CD4-positive, alpha-beta T cell treated with Interleukin-21 for 1 hour (primary cell): ENCODE data around the gene MEOX2.

ENCODE experiments used
- DNase-seq: peaks from one replicate; pipeline ENCODE4 v3.0.0-alpha.2; 2020

The MEOX2 gene

DNA sequence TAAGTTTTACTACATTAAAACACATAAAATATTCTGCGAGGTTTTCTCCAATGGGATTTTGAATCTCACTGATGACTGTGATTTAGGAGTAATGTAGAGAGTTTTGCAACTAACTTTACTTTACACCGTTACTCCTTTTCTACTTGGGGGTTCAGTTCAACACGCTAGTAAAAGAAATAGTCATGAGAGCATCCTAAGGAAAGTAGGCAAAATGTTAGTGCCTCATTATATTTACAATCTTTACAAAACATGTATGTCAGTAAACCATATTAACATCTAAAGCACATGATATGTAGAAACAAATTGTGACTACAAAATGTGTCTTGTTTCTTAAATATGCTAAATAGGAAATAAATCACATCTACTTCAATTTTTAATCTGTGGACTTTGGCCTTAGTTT lies 6.0 kb downstream of the MEOX2 start:
- DNase-seq = no peak

DNA sequence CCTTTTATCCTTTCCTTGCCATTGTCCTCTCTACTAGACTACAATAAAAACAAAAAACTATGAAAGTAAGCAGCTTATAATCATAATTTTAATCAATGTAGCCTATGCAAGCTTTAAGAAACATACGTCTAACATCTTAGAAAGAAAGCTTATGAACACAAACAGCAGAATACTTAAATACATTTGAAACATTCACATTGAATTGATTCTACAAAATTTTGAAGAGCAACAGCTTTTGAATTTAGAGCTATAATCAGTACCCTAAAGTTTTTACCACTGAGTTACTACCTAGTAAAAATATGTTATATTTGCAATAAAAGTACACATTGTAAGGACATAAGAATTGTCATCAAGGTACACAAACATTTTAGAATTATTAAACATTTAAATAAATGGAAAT lies 7.2 kb downstream of the MEOX2 start:
- DNase-seq = no peak

DNA sequence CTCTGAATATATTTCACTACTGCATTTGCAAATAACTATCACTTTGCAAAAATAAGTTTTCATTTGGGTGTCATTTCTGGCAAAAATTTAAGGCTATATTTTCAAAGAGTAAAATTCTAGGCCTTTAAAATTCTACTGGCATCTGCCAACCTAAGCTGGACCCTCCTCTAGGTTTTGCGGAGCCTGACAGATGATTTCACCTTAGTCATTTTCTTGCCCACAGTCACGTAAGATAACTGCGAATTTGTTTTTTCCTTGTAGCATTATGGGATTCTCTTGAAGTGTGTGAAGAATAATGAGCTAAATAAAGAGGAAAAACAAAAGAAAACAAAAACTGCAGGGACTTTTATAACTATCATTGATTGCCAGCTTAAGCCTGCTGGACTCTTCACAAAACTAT lies 7.8 kb downstream of the MEOX2 start:
- DNase-seq = no peak

DNA sequence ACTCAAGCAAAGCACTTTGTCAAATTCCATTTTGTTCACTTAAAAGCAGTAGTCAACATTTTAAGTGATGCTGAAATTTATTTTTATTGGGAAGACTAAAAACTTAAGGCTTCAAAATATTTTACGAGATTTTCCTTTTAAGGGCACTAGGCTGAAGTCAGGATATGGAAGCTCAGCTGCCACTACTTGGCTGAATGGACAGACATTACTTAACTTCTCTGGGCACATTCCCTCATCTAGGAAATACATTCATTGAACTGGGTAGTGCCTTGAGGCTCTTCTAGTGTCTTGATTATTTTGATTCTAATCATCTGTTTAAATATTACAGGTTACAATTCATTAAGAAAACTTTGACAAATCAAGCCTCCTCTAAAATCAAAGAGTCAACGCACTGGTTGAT lies 11.1 kb downstream of the MEOX2 start:
- no peak for DNase-seq

DNA sequence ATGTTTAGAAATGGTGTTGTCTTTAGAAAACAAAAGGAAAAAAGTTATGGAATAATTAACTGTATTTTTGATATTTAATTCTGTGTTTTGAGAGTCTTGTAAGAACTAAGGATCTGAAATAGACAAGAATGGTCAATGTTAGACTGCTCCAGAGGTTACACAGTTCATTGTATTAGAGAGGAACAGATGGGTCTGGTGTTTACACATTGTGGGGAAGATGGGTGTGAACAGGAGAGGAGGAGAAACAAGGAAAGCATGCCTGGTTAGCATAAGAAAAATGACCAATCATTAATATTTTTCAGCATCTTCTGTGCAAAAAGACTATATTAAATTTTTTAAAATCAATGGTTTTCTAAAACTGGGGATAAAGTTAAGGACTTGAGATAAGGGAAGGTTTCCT lies 11.9 kb downstream of the MEOX2 start:
- no peak for DNase-seq

DNA sequence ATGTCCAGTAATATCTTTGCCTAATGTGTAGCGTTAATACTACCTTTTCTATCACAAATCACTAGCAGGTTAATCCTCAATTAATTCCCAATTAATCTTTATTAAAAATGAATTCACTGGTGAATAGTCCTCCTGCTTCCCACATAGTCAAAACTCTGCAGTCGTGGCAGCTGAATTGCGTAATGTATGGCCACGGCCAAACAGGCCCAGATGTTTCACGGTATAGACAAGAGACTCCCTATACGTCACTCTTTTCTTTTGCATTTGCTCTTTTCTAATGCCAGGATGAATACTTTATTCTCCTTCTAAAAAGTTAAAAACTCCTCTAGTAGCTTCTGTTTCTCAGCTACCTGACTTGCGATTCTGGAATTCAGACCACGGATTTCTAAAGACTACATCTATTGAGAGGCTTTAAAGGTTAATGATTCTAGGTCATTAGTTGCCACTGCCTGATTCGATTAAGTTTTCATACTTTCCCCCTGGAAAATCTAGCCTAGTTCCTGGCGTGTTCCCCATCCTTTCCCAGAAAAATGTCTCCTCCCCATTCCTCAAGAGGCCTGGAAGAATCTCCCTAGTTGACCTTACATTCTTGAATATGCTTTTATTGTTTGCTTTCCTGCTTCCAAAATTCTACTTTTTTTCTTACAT lies 16.9 kb downstream of the MEOX2 start:
- DNase-seq = no peak

DNA sequence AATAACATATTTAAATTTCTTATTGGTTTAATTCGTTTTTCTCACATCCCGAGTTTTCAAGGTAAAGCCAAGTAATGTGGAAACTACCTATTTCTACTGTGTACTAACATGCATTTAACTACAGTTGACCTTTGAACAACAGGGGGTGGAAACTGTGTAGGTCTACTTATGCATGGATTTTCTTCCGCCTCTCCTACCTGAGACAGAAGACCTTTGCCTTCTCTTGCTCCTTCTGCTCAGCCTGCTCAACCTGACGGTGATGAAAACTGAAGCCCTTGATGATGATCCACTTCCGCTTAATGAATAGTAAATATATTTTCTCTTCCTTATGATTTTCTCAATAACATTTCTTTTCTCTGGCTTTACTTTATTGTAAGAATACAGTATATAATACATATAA lies 18.5 kb downstream of the MEOX2 start:
- DNase-seq = no peak

DNA sequence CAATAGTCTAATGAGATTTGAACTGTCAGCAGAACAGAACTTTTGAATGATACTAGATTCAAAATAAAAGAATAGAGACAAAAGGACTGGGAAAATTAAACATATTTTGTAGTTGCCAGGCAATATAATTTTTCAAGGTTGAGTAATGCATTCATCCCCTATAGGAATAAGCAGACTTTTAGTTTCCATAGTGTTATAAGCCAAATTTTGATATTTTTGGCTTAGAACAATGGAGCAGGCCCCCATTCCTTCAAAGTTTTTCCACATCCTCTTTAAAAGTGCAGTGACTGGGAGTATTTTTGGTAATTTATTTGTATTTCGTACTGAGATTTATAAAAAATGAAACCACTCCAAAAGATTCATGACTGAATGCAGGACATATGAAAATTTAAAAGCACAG lies 24.0 kb downstream of the MEOX2 start:
- DNase-seq = no peak

DNA sequence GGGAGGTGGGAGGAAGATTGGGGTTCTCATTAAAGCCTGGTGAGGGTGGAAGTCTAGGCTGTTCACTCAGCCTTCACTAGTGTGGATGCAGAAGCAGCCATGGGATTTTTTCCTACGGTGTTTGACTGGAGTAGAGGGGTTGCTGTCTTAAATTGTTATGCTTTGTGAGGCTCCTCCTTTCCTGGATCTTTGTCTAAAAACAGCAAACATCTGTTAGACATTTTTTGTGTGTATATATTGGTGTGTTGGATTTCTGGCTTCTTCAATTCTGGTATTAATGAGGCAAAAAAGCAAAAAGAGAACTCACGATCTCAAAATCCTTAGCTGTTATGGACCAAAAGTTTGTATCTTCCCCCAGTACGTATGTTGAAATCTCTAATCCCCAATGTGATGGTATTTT lies 28.2 kb downstream of the MEOX2 start:
- DNase-seq = no peak

DNA sequence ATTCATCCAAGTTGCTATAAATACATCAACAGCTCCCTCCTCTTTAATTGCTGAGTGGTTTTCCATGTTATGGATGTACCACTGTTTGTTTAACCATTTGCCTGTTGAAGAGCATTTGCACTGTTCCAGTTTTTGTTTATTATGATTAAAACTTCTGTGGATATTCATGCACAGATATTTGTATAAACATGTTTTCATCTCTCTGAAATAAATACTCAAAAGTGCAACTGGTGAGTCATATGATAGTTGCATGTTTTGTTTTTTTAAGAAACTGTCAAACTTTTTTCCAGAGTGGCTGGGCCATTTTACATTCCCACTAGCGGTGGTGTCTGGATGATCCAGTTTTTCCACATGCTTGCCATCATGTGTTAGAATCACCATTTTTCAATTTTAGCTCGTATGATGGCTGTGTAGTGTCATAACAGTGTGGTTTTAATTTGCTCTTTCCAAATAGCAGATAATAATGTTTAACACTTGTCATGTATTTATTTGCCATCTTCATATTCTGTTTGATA lies 33.6 kb downstream of the MEOX2 start:
- no peak for DNase-seq

DNA sequence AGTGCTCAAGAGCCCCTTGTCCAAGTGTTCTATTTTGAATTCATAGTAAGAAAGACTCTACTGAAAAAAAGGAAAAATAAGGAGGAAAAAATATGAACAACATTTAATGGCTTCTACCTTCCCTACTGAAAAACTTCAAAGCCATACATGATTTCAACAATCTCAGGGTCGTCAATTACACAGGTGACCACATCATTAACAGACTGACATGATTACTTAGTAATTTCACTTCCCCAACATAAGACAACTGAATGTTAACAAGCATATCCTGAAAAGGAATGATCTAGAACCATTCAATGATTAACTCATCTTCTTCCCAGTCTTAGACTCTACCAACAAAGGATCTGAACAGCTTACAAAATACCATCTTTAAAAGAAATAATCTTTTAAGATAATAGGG lies 34.8 kb downstream of the MEOX2 start:
- no peak for DNase-seq

DNA sequence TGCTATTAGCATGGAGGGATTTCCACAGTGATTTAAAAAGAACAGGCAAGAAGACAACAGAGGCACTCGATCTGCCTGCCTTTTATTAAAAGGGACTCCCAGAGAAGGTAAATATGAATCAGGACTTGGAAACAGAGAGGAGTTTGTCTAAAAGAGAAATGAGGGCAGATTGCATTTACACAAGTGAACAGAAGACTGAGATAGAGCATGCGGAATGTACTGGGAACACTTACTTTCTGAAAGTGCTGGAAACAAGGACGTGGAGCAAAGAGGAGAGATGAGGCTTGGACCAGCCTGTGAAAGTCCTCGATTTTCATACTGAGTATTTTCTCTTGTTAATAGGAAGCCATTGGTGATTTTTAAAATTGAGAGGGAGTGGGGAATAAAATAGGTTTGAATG lies 35.7 kb downstream of the MEOX2 start:
- DNase-seq = no peak

DNA sequence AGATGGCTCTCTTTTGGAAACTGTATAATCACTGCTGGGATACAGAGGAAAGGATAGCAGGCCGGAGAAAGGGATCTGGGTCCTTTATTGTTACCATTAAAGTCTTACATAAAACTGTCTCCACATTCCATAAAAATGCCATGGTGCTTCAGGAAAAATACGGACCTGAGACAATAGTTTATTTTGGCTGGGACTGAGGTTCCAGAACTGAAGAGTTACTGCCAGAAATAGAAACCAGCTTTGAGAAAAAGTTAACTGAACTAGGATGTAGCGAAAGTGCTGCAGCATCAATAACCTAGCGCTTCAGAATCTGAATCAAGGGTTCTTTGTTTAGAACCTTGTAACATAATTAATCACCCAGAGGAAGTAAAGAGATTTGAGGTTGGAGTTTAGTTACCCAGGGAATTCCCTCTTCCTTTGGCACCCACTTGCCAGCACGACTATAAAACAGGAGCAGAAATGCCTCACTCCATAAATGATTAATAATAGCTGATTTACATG lies 38.0 kb downstream of the MEOX2 start:
- DNase-seq = no peak

DNA sequence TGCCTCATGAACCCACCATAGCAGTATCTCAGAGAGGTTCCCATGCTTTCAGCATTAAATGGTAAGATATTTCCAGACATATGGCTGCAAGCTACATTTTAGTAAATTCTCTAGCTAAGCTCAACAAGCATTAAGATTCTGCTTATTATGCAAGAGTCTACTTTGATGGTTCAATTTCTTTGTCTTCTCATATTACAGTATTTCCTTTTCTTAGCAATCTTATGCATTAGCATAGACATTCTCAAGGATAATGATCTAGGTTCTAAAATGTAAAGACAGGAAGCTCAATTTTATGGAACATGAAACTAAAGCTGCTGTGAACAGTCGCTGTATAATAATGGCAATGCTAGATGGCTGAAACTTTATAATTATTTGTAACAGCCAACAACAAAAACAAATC lies 39.2 kb downstream of the MEOX2 start:
- DNase-seq = no peak

DNA sequence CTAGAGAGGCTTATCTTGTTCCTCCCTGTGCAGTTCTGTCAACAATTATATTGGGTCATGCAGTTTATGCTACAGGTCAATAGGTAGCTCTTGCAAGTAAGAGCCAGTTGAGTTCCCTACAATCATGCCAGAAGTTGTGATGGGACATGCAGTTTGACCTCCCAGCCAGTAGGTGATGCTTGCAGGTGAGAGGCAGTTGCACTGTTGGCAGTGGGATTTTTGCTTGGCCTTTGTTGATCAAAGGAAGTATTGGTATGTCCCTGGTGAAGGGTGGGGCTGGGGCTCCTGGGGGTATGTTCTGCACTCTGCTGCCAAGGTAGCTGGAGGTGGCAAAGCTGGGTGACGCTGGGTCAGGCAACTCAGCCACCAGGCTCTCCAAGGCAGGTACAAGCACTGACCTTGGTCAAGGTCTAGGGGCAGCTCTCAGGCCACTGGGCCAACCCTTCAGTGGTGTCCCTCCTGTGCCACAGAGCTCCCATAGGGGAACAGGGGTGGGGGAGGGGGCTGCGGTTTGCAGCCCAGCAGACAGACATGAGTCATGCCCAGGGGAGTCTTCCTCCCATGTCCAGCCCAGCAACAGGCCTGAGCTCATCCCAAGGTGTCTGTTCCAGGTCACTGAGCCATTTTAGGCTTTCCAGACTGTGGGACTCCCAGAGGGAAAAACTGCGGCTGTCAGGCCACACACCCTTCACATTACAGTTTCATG lies 43.3 kb downstream of the MEOX2 start:
- no peak for DNase-seq

DNA sequence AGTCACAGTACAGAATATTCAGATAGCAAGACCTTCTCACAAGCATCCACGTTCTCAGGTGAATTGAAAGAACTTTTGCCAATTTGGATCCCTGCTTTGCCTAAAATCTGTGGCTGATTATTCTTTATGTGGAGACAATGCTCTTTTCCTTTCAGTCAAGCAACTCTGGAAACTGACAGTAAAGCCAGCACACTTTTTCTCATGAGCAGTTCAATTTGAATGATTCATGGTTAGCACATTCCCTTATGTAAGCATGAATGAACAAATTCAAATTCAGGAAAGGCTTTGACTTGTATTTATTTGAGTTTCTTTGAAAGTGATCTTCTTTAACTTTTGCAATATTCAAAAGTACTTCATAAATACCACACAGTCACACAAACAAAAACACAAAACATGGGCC lies 57.6 kb downstream of the MEOX2 start:
- no peak for DNase-seq

DNA sequence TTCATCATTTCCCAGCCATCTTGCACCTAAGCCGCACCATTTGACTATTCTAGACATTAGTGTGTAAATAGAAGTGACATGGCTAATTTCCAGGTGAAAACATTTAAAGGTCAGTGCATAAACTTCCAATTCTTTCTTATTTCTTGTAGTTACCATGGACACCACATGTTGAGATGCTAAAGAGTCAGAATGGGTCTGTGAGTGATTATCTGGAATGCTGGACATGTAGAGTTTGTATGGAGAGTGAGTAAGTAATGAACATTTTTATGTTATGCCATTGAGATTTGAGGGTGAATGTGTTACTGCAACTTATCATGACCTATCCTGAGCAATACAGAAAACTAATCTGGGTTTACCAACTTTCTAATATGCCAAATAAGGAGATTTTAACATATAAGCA lies 60.4 kb downstream of the MEOX2 start:
- DNase-seq = no peak

DNA sequence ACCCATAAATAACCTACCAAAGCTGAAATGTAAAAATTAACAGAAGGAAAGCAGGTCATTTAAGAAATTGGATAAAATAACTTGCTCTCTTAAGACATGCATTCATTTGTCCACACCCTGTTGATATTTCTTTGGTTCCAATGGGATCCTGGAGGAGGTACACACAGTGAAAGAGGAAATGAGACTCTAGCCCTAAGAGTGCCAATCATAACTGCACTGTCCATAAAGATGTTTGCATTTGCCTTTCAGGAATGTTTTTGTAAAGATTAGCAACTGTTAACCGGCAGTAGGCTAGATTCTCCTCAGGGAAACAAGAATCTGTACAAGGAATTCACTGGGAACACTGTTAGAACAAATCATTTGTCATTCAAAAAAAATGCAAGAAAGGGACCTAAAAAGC lies 61.0 kb downstream of the MEOX2 start:
- DNase-seq = no peak

DNA sequence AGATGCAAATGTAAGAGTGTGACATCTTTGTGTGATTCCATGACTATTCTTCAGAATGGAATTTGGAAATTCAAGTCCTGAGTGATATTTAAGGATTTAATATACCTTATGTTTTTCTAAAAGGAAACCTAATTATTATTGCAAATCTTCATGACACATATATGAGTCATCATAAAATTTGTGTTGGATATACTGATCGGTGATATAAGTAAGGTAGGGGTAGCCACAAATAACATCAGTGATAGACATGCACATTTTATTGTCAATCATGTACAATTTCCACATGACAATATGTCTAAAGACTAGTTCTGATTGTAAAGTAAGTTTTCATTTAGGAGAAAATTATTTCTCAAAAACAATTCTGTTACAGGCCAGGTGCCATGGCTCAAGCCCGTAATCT lies 65.0 kb downstream of the MEOX2 start:
- DNase-seq = no peak

DNA sequence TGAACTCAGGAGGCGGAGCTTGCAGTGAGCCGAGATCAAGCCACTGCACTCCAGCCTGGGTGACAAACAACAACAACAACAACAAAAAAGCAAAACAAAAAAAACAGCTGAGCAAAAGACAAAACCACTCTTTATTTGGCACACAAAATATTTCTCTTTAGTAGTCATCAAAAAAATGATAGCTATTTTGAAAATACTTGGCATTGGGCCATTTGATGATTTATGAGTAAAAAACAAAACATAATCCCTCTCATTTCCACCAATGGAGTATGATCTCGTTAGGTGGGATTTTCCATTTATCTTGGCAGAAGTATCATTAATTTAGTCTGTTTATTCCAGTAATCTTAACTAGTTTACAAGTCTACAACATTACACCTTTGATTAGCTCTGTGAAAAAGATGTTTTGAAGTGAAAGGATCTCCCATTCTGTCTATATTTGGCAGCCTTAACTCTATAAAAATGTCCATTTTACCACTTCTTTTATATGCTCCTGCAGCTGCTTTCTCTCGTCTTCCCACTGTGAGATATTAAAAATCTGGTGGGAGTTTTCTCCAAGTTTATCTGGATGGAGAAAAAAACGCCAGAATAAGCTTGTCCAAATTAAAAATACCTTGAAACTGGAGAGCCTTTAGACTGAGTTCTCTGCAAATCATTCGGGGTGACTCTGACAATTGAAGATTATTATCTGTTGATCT lies 65.8 kb downstream of the MEOX2 start:
- DNase-seq = no peak

DNA sequence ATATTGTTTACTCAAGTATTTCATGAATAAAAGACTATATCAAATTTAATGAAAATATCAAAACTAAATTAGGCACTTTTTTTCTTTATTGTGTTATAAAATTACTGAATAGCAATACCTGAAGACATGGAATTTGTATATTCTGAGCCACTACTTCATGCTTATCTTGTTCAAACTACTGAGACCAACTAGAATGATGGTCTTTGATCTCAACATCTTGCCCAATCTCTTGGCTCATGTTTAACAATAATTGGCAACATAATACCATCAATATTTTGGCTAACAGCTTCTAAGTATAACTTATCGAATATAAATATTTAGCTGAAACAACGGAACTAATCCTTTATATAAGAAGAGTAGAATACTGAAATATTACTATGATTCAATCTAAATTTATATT lies 68.2 kb downstream of the MEOX2 start:
- no peak for DNase-seq

DNA sequence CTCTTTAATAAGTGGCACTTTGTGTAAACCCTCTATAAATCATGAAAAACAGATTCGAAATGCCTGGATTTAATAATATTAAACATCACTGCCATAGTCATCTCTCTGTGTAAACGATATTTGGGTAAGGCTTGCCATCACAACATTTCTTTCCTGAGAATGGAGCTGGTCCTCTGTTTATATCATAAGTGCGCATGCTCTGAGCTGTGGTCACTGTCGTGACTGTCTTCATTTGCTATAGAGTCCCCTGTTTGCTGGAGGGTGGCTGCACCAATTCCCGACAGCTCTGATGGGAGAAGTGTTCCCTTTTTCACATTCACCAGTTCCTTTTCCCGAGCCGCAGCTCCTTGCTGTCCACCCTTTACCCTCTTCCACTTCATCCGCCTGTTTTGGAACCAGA lies 74.3 kb downstream of the MEOX2 start:
- DNase-seq = no peak

DNA sequence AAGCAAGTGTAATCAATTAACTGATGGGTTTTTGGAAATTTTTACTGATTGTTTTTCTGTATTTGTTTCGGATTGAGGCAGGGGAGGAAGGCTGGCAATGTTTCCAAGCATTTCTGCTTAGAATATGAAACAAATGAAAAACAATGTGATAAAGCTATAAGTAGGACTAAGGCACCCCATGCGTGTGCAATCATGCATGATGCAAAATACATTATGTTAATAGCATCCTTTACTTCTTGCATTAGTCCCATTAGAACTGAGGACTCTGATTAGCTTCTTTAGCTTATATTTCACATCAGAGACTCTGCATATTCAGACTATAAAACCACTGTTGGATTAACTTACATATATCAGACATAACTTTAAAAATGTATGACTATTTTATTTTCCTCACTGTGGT lies 76.0 kb downstream of the MEOX2 start:
- DNase-seq = no peak

DNA sequence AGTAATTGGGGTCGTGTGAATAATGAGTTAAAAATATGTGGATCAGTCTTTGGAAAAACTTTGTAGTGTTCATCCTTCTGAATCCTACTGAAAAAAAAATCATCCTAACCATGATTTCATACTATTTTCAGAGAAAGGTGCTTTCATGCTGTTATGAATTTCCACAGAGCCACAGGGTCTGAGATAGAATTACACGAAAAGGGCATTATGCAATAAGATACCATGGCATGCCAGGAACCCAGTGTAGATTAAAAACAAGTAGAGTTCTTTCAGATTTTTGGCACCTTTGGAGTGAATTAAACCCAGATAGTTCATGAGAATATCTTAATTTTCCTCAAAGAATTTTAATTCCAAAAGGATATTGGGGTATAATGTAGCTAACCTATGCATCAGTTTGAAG lies 77.2 kb downstream of the MEOX2 start:
- DNase-seq = no peak
